ENCODE results near the gene MCU.

DNA sequence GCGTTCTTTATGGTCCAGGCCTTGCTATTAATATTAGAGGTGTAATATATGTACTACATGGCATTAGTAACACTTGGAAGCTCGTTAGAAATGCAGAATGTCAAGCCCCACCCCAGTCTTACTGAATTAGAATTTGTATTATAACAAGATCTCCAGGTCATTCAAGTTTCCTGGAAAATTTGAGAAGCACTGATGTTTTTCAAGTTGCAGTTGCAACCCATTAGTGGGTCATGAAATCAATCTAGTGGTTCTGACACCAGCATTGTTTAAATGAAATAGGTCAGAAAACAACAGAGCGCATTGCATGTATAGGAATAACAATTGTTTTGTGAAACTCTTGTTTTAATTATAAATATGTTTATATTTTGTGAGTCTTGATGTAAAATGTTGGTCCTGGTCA, 37.2 kb upstream of the MCU start:
- TF ChIP-seq POLR2A (IDR thresholded peaks at IDR 0.05; ENCODE audit: low read length): no peak
- TF ChIP-seq GATA1 (IDR thresholded peaks at IDR 0.05; ENCODE audit: low read depth, low read length): no peak
